ENCODE data around the gene GLB1L. TPM values are rescaled to one million over a fixed set of nuclear protein-coding genes. Genes with fewer than 3 reads are reported as not detected.

Gene GLB1L
- total RNA-seq, 4 donors from 2014 or later: 5.9 to 9.7 (median 6.6) TPM

- Histone ChIP-seq H3K9me3 (no peaks in the 10 kb centered on the region), H3K36me3 (peaks cover 0 to 67% of the 10 kb centered on the region in 2 donors), H3K4me1 (peaks cover 3 to 51% (median 21%) of the 10 kb centered on the region in 3 donors), H3K27me3 (no peaks in the 10 kb centered on the region), H3K27ac (peak overlapping the region in 3 of 4 donors; percentile 95 to 98 (median 98)), H3K4me3 (no peak overlapping the region)
- no peak for ATAC-seq
- TF ChIP-seq POLR2AphosphoS5 (IDR thresholded peaks at IDR 0.05) (no peak), EP300 (IDR thresholded peaks at IDR 0.05) (no peak), POLR2A (IDR thresholded peaks at IDR 0.05) (no peak), CTCF (IDR thresholded peaks at IDR 0.05) (no peak)
- no CpG with 5 or more reads among the region's 6 CpGs for WGBS, 2 donors (ENCODE audit: low coverage in 1 of 2)
Measured at GRCh38 chr2:219216535-219216915, 28.7 kb downstream of the GLB1L start.

- Histone ChIP-seq H3K9me3 (no peaks in the 10 kb centered on the region), H3K4me1 (peaks cover 3 to 51% (median 21%) of the 10 kb centered on the region in 3 donors), H3K36me3 (peaks cover 0 to 67% of the 10 kb centered on the region in 2 donors), H3K27ac (peak overlapping the region in 2 of 4 donors; percentile 95 to 98), H3K27me3 (no peaks in the 10 kb centered on the region), H3K4me3 (no peak overlapping the region)
- WGBS, 2 donors (ENCODE audit: low coverage in 1 of 2): 93% methylated on average over 10 of the region's 27 CpGs; no CpG with 5 or more reads in 1 of the 2 donors
- no peak for ATAC-seq
- TF ChIP-seq CTCF (IDR thresholded peaks at IDR 0.05): no peak
- no peak for TF ChIP-seq POLR2AphosphoS5 (IDR thresholded peaks at IDR 0.05)
- no peak for TF ChIP-seq POLR2A (IDR thresholded peaks at IDR 0.05)
- TF ChIP-seq EP300 (IDR thresholded peaks at IDR 0.05): no peak
Measured at GRCh38 chr2:219215871-219216534, 29.2 kb downstream of the GLB1L start.

GRCh38 chr2:219214786-219215185 is 30.5 kb downstream of the GLB1L start:
- Histone ChIP-seq H3K36me3 (peaks cover 0 to 67% of the 10 kb centered on the region in 2 donors), H3K27me3 (no peaks in the 10 kb centered on the region), H3K9me3 (no peaks in the 10 kb centered on the region), H3K27ac (no peak overlapping the region), H3K4me3 (no peak overlapping the region), H3K4me1 (peaks cover 3 to 45% (median 18%) of the 10 kb centered on the region in 3 donors)
- TF ChIP-seq EP300 (IDR thresholded peaks at IDR 0.05): no peak
- TF ChIP-seq POLR2AphosphoS5 (IDR thresholded peaks at IDR 0.05): no peak
- TF ChIP-seq CTCF (IDR thresholded peaks at IDR 0.05): no peak
- TF ChIP-seq POLR2A (IDR thresholded peaks at IDR 0.05): no peak
- no peak for ATAC-seq
- WGBS, 2 donors (ENCODE audit: low coverage in 1 of 2): no CpG with 5 or more reads among the region's 6 CpGs

DNA sequence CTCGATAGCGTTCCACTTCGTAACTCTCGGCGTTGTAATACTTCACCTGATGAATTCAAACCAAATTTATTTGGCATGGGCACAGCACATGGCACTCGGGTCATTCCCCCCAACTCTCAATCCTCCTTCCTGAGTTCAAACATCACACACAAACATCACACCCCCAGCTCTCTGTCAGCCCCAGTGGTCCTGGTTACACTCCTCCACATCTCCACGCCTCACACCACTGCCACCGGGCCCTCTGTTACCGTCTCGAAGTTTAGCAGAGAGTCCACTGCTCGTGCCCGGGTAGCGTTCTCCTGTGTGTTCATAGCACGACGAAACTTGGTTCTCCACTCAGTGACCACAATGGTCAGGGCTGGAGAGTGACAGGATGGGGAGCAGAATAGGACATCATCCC is 31.1 kb downstream of the GLB1L start:
- no peak for ATAC-seq
- TF ChIP-seq POLR2A (IDR thresholded peaks at IDR 0.05) (no peak), EP300 (IDR thresholded peaks at IDR 0.05) (no peak), POLR2AphosphoS5 (IDR thresholded peaks at IDR 0.05) (no peak), CTCF (IDR thresholded peaks at IDR 0.05) (no peak)
- H3K4me3 ChIP-seq: no peak overlapping the region
- H3K27me3 ChIP-seq: no peaks in the 10 kb centered on the region
- WGBS, 2 donors (ENCODE audit: low coverage in 1 of 2): 73 to 97% methylated on average over 2 to 11 of the region's 15 CpGs
- H3K27ac ChIP-seq: no peak overlapping the region
- H3K4me1 ChIP-seq: peaks cover 0 to 39% (median 12%) of the 10 kb centered on the region in 3 donors
- no peaks in the 10 kb centered on the region for H3K9me3 ChIP-seq
- H3K36me3 ChIP-seq: peaks cover 0 to 69% of the 10 kb centered on the region in 2 donors

- H3K36me3 ChIP-seq: peaks cover 0 to 74% of the 10 kb centered on the region in 2 donors
- ATAC-seq: no peak
Measured at GRCh38 chr2:219213486-219214071, 31.7 kb downstream of the GLB1L start.

More at GRCh38 chr2:219213486-219214071, 31.7 kb downstream of the GLB1L start:
- Histone ChIP-seq H3K4me3 (no peak overlapping the region), H3K9me3 (no peaks in the 10 kb centered on the region), H3K27ac (no peak overlapping the region), H3K4me1 (peaks cover 0 to 39% (median 11%) of the 10 kb centered on the region in 3 donors), H3K27me3 (no peaks in the 10 kb centered on the region)
- 80 to 90% methylated on average over 2 to 3 of the region's 10 CpGs for WGBS, 2 donors (ENCODE audit: low coverage in 1 of 2)
- TF ChIP-seq POLR2A (IDR thresholded peaks at IDR 0.05) (no peak), POLR2AphosphoS5 (IDR thresholded peaks at IDR 0.05) (no peak), EP300 (IDR thresholded peaks at IDR 0.05) (no peak), CTCF (IDR thresholded peaks at IDR 0.05) (no peak)

All from gastroesophageal sphincter (tissue), 4 donors.